Spleen (tissue), 7 donors: ENCODE data around the gene BAK1.

Source experiments
- CTCF ChIP-seq, 11 experiments: fragments of 200-600 bp in 7 of 11; fragments of 450-650 bp in 4 of 11; sonication (generic) in 4 of 11; IDR thresholded peaks in 8 of 11; conservative IDR thresholded peaks in 3 of 11; 1 replicate in 7 of 11; 2 replicates in 4 of 11; pipeline versions ENCODE4 v1.4.0 to v1.8.0; 2016 to 2021; ENCODE audit warnings: antibody characterized with exemption in 11 of 11, inconsistent platforms in 4 of 11, mild to moderate bottlenecking in 1 of 11
- POLR2A ChIP-seq, 3 donors: fragments of 450-650 bp; IDR thresholded peaks; one replicate each; pipeline ENCODE4 v1.5.1; 2017; ENCODE audit warnings: antibody characterized with exemption in 3 of 3, mild to moderate bottlenecking in 1 of 3
- donor health status: DM: no; HTN: no; CAD: no; lungs with moderate emphysema.
- donor health status: DM: no; HTN: no; CAD: no.
- donor health status: DM: no; HTN: no; CAD: no.

DNA sequence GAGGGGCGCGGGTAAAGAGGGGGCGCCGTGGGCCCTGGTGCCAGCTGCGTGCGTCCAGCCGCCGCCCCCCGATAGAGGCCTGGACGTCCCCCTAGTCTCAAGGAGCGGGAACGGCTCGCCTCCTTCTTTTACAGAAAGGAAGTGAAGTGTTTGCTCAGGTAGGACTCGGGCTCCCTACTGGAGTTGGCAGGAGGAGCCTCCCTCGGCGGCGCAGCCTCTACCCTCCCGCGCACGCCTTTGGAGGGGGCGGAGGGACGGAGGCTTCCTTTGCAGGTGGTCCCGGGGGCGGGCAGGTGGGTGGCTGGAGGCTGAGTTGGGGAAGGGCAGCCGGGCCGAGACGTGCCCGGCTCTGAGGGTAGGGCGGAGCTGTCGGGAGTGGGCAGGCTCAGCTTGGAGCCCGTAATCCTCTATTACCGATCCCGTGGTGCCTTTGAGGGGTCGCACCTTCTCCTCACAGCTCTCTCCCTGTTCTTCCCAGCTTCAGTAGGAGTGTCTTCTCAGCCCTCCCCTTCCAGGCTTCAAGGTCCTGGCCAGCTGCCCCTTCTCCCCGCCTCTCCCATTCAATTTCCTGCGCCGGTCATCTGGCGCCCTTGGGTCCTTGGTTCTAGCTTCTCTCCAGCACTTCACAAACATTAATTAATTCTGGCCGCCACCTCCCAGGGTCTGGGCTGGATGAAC lies 41.8 kb upstream of the BAK1 start:
- TF ChIP-seq POLR2A (IDR thresholded peaks at IDR 0.05) (no peak), CTCF (IDR thresholded peaks at IDR 0.05 in 8 of 11, conservative IDR thresholded peaks at IDR 0.05 in 3 of 11) (no peak)
